Measurements from ENCODE around the gene B4GALT2. TPM values are rescaled to one million over a fixed set of nuclear protein-coding genes. Genes with fewer than 3 reads are reported as not detected.

B4GALT2 gene
- total and polyA plus RNA-seq, 2 of the 8 experiments (the other 6 are each of a cell fraction or from before 2014, with no cell fraction given), result 56.5 to 121 TPM

- CTCF ChIA-PET (ENCODE audit: partially characterized antibody), result interaction anchor here (0.6 to 9.2 kb wide), 16 partner anchors 14 to 1323 kb away, joined by 3 to 79 read pairs (median 4); partner anchors contain the start of genes CCDC24 and IPO13
- no peak for FAIRE-seq
- peaks cover 0 to 25% of the 10 kb centered on the region in 2 experiments; a peak in 2 of 4 replicates for H3K79me2 ChIP-seq (ENCODE audit: control insufficient read depth in 1 of 2, insufficient read depth in 2 of 2, low read length in 2 of 2)
- TF ChIP-seq CHD2 (IDR thresholded peaks at IDR 0.05; ENCODE audit: low read length) (no peak), SP2 (IDR thresholded peaks at IDR 0.05; ENCODE audit: low read length) (no peak), ASH2L (IDR thresholded peaks at IDR 0.05; ENCODE audit: low read length) (peak; percentile 78), ATF2 (IDR thresholded peaks at IDR 0.05; ENCODE audit: low read length) (peak; percentile 68; the same call in 1 of the 2 replicates), USF2 (IDR thresholded peaks at IDR 0.05; ENCODE audit: low read length) (peak; percentile 99), CREB1 (IDR thresholded peaks at IDR 0.05) (peak; percentile 98), SIX5 (IDR thresholded peaks at IDR 0.05; ENCODE audit: low read depth, low read length) (peak; percentile 79), YY1 (IDR thresholded peaks at IDR 0.05; ENCODE audit: low read depth, low read length) (peak; percentile 52; the same call in 1 of the 2 replicates), POLR2AphosphoS5 (IDR thresholded peaks at IDR 0.05; ENCODE audit: low read depth, low read length) (peak; percentile 45)
Measured at GRCh38 chr1:43974443-43975248, 4.4 kb upstream of the B4GALT2 start, which contains the start of gene ATP6V0B. Gene ATP6V0B (plus strand): TSS chr1:43974960. CDS start chr1:43975041, 81 bp downstream.

More at GRCh38 chr1:43974443-43975248, 4.4 kb upstream of the B4GALT2 start, which contains the start of gene ATP6V0B:
- Histone ChIP-seq H2BK5ac (ENCODE audit: low read depth, low read length) (peak within 1 kb of the TSS; percentile 94; the same call in 1 of the 2 replicates), H3K27ac (ENCODE audit: low read depth, low read length) (peak within 1 kb of the TSS; percentile 85), H2BK15ac (ENCODE audit: low read length) (peak within 1 kb of the TSS; percentile 46; the same call in 1 of the 2 replicates), H3K9me3 (ENCODE audit: insufficient read depth in 2 of 2, low read depth in 1 of 2, low read length in 1 of 2) (no peaks in the 10 kb centered on the region), H3K4me1 (replicated peaks in 1 of 4; ENCODE audit: control insufficient read depth in 3 of 4, insufficient read depth in 4 of 4, low read length in 3 of 4) (peaks cover 6 to 18% (median 12%) of the 10 kb centered on the region in 4 experiments), H4K20me1 (replicated peaks in 1 of 2; ENCODE audit: control insufficient read depth in 1 of 2, insufficient read depth in 2 of 2, low read length in 2 of 2) (peaks cover 4 to 24% of the 10 kb centered on the region in 2 experiments), H3K18ac (ENCODE audit: extremely low read depth, low read length) (peak within 1 kb of the TSS; percentile 71), H3K27me3 (replicated peaks in 1 of 4; ENCODE audit: control insufficient read depth in 3 of 4, extremely low read depth in 1 of 4, insufficient read depth in 3 of 4, low read length in 3 of 4) (no peaks in the 10 kb centered on the region), H4K5ac (ENCODE audit: insufficient read length, low read depth, low read length) (peak within 1 kb of the TSS; percentile 79), H2BK20ac (ENCODE audit: low read length) (no peak within 1 kb of the TSS), H3K79me1 (ENCODE audit: low read depth, low read length) (peaks cover 14% of the 10 kb centered on the region), H3K9ac (replicated peaks in 1 of 4; ENCODE audit: extremely low read depth in 1 of 4, low read depth in 3 of 4, low read length in 3 of 4) (peak within 1 kb of the TSS; percentile 62 to 89 (median 80)), H2BK12ac (ENCODE audit: low read depth, low read length) (no peak within 1 kb of the TSS; the same call in 1 of the 2 replicates), H3K4me3 (ENCODE audit: extremely low read depth in 1 of 4, insufficient read depth in 2 of 4, low read depth in 3 of 4, low read length in 4 of 4) (peak within 1 kb of the TSS; percentile 79 to 88 (median 82)), H3K23ac (ENCODE audit: insufficient read length) (no peak within 1 kb of the TSS), H3K4ac (replicated peaks; ENCODE audit: insufficient read length, low read depth, low read length) (peak within 1 kb of the TSS; percentile 64), H3K23me2 (ENCODE audit: low read depth, low read length) (peaks cover 23% of the 10 kb centered on the region), H3K4me2 (ENCODE audit: insufficient read depth in 1 of 2, low read depth in 2 of 2, low read length in 2 of 2) (peak within 1 kb of the TSS; percentile 81 to 85), H4K8ac (ENCODE audit: extremely low read depth, insufficient read depth, low read length) (peak within 1 kb of the TSS; percentile 96), H3K56ac (replicated peaks; ENCODE audit: insufficient read length, low read depth, low read length) (peak within 1 kb of the TSS; percentile 64), H2AK5ac (ENCODE audit: low read depth, low read length) (no peak within 1 kb of the TSS), H2BK120ac (replicated peaks; ENCODE audit: low read depth, low read length) (no peak within 1 kb of the TSS), H4K91ac (replicated peaks; ENCODE audit: insufficient read length, low read length) (peak within 1 kb of the TSS; percentile 80), H3K36me3 (ENCODE audit: control insufficient read depth in 2 of 4, insufficient read depth in 4 of 4, low read length in 3 of 4) (peaks cover 2 to 33% (median 17%) of the 10 kb centered on the region in 4 experiments; a peak in 7 of 8 replicates), H2AFZ (ENCODE audit: low read length) (peak within 1 kb of the TSS; percentile 55), H3K14ac (ENCODE audit: insufficient read length) (no peak within 1 kb of the TSS)
- 1% methylated on average over 82 of the region's 93 CpGs; no CpG with 5 or more reads in 1 of the 2 experiments for WGBS, 2 experiments (ENCODE audit: extremely low coverage in 1 of 2, insufficient coverage in 1 of 2, insufficient read length in 1 of 2, insufficient replicate concordance in 2 of 2, low coverage in 1 of 2, low lambda C conversion rate in 2 of 2, missing lambda C conversion rate in 1 of 2)
- POLR2A ChIA-PET (ENCODE audit: partially characterized antibody), result interaction anchor here (0.6 to 12.9 kb wide), 25 partner anchors 12 to 657 kb away, joined by 3 to 189 read pairs (median 4); partner anchors contain the start of genes CCDC24, IPO13 and KDM4A
- peak; percentile 69 to 97 for DNase-seq (ENCODE audit: low read depth in 1 of 2, low spot score in 2 of 2)

All from H1 (cell line).